ENCODE measurements around the gene MCEMP1. TPM values are rescaled to one million over a fixed set of nuclear protein-coding genes. Genes with fewer than 3 reads are reported as not detected.

Gene MCEMP1
- total and polyA plus RNA-seq, 2 of the 4 experiments (the other 2 are of a cell fraction): 0.15 TPM; not detected in 1

DNA sequence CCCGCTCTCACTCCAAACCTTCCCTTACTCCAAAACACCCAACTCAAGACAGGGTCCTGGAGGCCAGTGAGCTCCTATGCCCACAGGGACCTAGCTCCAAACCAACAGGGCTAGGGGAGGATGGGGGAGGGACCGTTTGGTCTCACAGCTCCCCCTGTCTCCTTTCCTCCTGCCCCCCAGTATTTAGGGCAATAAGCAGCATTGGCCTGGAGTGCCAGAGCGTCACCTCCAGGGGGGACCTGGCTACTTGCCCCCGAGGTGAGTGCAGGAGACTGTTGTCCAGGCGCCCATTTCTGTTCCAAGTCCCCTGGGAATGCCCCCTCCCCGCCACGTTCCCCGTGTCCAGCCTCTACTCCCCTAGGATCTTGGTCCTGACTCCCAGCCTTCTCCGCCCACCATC lies 7.2 kb upstream of the MCEMP1 start:
- Histone ChIP-seq H3K9me1 (ENCODE audit: insufficient read depth, low read length) (no peaks in the 10 kb centered on the region), H2AFZ (replicated peaks; ENCODE audit: low read length, poor library complexity) (no peak overlapping the region), H4K5ac (ENCODE audit: low read depth, low read length) (no peak overlapping the region), H3K4ac (ENCODE audit: low read depth, low read length) (no peak overlapping the region), H2BK120ac (ENCODE audit: low read depth, low read length) (no peak overlapping the region), H4K91ac (ENCODE audit: insufficient read depth, low read depth, low read length) (no peak overlapping the region), H3K27ac (ENCODE audit: insufficient read depth, low read length) (no peak overlapping the region), H2BK15ac (ENCODE audit: low read depth, low read length) (no peak overlapping the region), H3K4me2 (ENCODE audit: low read depth, low read length) (no peak overlapping the region), H3K56ac (ENCODE audit: extremely low read depth, insufficient read depth, low read length) (no peak overlapping the region), H3K4me3 (ENCODE audit: insufficient read depth, low read depth, low read length) (no peak overlapping the region), H3K4me1 (ENCODE audit: control insufficient read depth, insufficient read depth, low read length) (no peaks in the 10 kb centered on the region), H3K9ac (ENCODE audit: low read depth, low read length) (no peak overlapping the region), H2BK20ac (ENCODE audit: low read depth, low read length) (no peak overlapping the region), H3K79me1 (ENCODE audit: low read depth in 1 of 2, low read length in 2 of 2) (no peaks in the 10 kb centered on the region), H3K27me3 (ENCODE audit: control insufficient read depth, insufficient read depth, low read length) (peaks cover 29% of the 10 kb centered on the region), H3K14ac (replicated peaks; ENCODE audit: low read depth, low read length) (no peak overlapping the region), H2BK5ac (ENCODE audit: low read depth, low read length, poor library complexity, severe bottlenecking) (no peak overlapping the region), H3K9me3 (ENCODE audit: control insufficient read depth, insufficient read depth, low read length) (peaks cover 4% of the 10 kb centered on the region; the same call in 1 of the 2 replicates), H4K20me1 (ENCODE audit: insufficient read depth, low read length) (no peaks in the 10 kb centered on the region), H3K18ac (ENCODE audit: low read depth, low read length) (no peak overlapping the region), H4K8ac (ENCODE audit: low read depth in 2 of 2, low read length in 2 of 2) (no peak overlapping the region), H2AK9ac (replicated peaks; ENCODE audit: low read depth, low read length, poor library complexity) (no peak overlapping the region), H3K36me3 (ENCODE audit: control insufficient read depth, insufficient read depth, low read length) (no peaks in the 10 kb centered on the region), H3K23ac (ENCODE audit: low read depth, low read length) (no peak overlapping the region), H2AK5ac (ENCODE audit: low read depth, low read length) (no peak overlapping the region)
- DNase-seq: no peak
- 8 to 100% methylated on average over 1 to 5 of the region's 9 CpGs for WGBS, 2 experiments (ENCODE audit: extremely low coverage in 2 of 2, insufficient read length in 1 of 2)
- intact Hi-C loops (cut with micrococcal nuclease): no loop called here
- in situ Hi-C loops (cut with MboI; ENCODE audit: low sequenced_read_pairs): no loop called here
- ATAC-seq (ENCODE audit: low read depth): no peak
- BruUV-seq (replicated peaks): no TSS peak
- dilution Hi-C loops (cut with HindIII; ENCODE audit: low sequenced_read_pairs, unreplicated experiment): no loop called here
- CTCF ChIA-PET: interaction anchor here (1.9 kb wide), 1 partner anchor 11 kb away, joined by 6 read pairs; the partner anchor contains the start of gene TRAPPC5
- TF ChIP-seq RCOR1 (IDR thresholded peaks at IDR 0.05; ENCODE audit: insufficient replicate concordance, low read length): no peak
- POLR2A ChIA-PET (ENCODE audit: unreplicated experiment): no interaction called here

Measured in IMR-90 (cell line).